Mesodermal cell (in vitro differentiated cells): ENCODE data around the gene NID1.
"Not testable (repeated sequence)": the region's sequence is repeated elsewhere in the genome, so short reads cannot be mapped to it uniquely, and the experiment has no call there.

Experiments
- H3K27ac ChIP-seq: 2 replicates; pipeline ENCODE4 v1.7.0; 2013; ENCODE audit warnings: mild to moderate bottlenecking, low read depth, low read length, moderate library complexity; ENCODE audit not compliant: severe bottlenecking
- H3K36me3 ChIP-seq: 2 replicates; pipeline ENCODE4 v1.7.1; 2013; ENCODE audit warnings: mild to moderate bottlenecking, low read length, moderate library complexity; ENCODE audit not compliant: control insufficient read depth, insufficient read depth
- H3K4me1 ChIP-seq: one replicate; pipeline ENCODE4 v1.7.1; 2013; ENCODE audit warnings: mild to moderate bottlenecking, low read length; ENCODE audit not compliant: insufficient read depth, control insufficient read depth, poor library complexity, severe bottlenecking
- H3K4me3 ChIP-seq: 2 replicates; pipeline ENCODE4 v1.7.0; 2013; ENCODE audit warnings: low read length, control low read depth, mild to moderate bottlenecking; ENCODE audit not compliant: insufficient read depth, poor library complexity, severe bottlenecking; ENCODE audit errors: extremely low read depth
- H3K9me3 ChIP-seq: 2 replicates; pipeline ENCODE4 v1.7.1; 2013; ENCODE audit warnings: mild to moderate bottlenecking, low read length, moderate library complexity; ENCODE audit not compliant: control insufficient read depth
- WGBS, 2 experiments: methylation state at CpG; one replicate each; pipeline ENCODE4 v1.1.5; 2013; ENCODE audit warnings: missing lambda C conversion rate in 2 of 2; ENCODE audit not compliant: insufficient coverage in 2 of 2; 5-methylcytosine and 5-hydroxymethylcytosine counted together

NID1 gene

GRCh38 chr1:235935235-235936225, 129.4 kb downstream of the NID1 start:
- no peak overlapping the region for H3K4me3 ChIP-seq
- no peaks in the 10 kb centered on the region for H3K36me3 ChIP-seq
- no peaks in the 10 kb centered on the region for H3K9me3 ChIP-seq
- H3K4me1 ChIP-seq, result no peaks in the 10 kb centered on the region
- WGBS, 2 experiments, result 89 to 92% methylated on average over 16 to 19 of the region's 23 CpGs
- H3K27ac ChIP-seq, result no peak overlapping the region

- H3K4me3 ChIP-seq, result no peak overlapping the region
- no peak overlapping the region for H3K27ac ChIP-seq
- no peaks in the 10 kb centered on the region for H3K9me3 ChIP-seq
- H3K4me1 ChIP-seq, result no peaks in the 10 kb centered on the region
- 90% methylated on average over 2 of the region's 4 CpGs; no CpG with 5 or more reads in 1 of the 2 experiments for WGBS, 2 experiments
- no peaks in the 10 kb centered on the region for H3K36me3 ChIP-seq
Observed at GRCh38 chr1:235933766-235934116, 131.1 kb downstream of the NID1 start.

GRCh38 chr1:235933017-235933765, 131.7 kb downstream of the NID1 start:
- Histone ChIP-seq H3K27ac (no peak overlapping the region), H3K4me3 (no peak overlapping the region), H3K9me3 (no peaks in the 10 kb centered on the region), H3K4me1 (no peaks in the 10 kb centered on the region), H3K36me3 (no peaks in the 10 kb centered on the region)
- WGBS, 2 experiments, result 88 to 97% methylated on average over 6 to 8 of the region's 8 CpGs

- Histone ChIP-seq H3K9me3 (no peaks in the 10 kb centered on the region), H3K4me1 (no peaks in the 10 kb centered on the region), H3K4me3 (no peak overlapping the region), H3K36me3 (no peaks in the 10 kb centered on the region), H3K27ac (no peak overlapping the region)
- WGBS, 2 experiments, result 76 to 79% methylated on average over 7 of the region's 8 CpGs
Observed at GRCh38 chr1:235932090-235932510, 132.8 kb downstream of the NID1 start.

- no peaks in the 10 kb centered on the region for H3K4me1 ChIP-seq
- no peaks in the 10 kb centered on the region for H3K36me3 ChIP-seq
- WGBS, 2 experiments, result 86 to 87% methylated on average over 6 to 7 of the region's 8 CpGs
- no peak overlapping the region for H3K4me3 ChIP-seq
- no peak overlapping the region for H3K27ac ChIP-seq
- no peaks in the 10 kb centered on the region for H3K9me3 ChIP-seq
Observed at GRCh38 chr1:235931171-235931738, 133.6 kb downstream of the NID1 start.

GRCh38 chr1:235930543-235930942, 134.3 kb downstream of the NID1 start:
- 86% methylated on average over 1 of the region's 8 CpGs; no CpG with 5 or more reads in 1 of the 2 experiments for WGBS, 2 experiments

GRCh38 chr1:235929216-235929615, 135.7 kb downstream of the NID1 start:
- Histone ChIP-seq H3K36me3 (no peaks in the 10 kb centered on the region), H3K27ac (no peak overlapping the region), H3K4me1 (peaks cover 1% of the 10 kb centered on the region), H3K4me3 (no peak overlapping the region), H3K9me3 (no peaks in the 10 kb centered on the region)
- 87 to 100% methylated on average over 1 to 3 of the region's 4 CpGs for WGBS, 2 experiments

More at GRCh38 chr1:235930543-235930942, 134.3 kb downstream of the NID1 start:
- Histone ChIP-seq H3K9me3 (no peaks in the 10 kb centered on the region), H3K4me1 (no peaks in the 10 kb centered on the region), H3K4me3 (no peak overlapping the region), H3K27ac (no peak overlapping the region), H3K36me3 (no peaks in the 10 kb centered on the region)

GRCh38 chr1:235928197-235928596, 136.7 kb downstream of the NID1 start:
- no peak overlapping the region for H3K27ac ChIP-seq
- no peaks in the 10 kb centered on the region for H3K9me3 ChIP-seq
- H3K4me3 ChIP-seq, result no peak overlapping the region
- H3K36me3 ChIP-seq, result no peaks in the 10 kb centered on the region
- 100% methylated on average over 1 to 2 of the region's 2 CpGs for WGBS, 2 experiments
- H3K4me1 ChIP-seq, result peaks cover 12% of the 10 kb centered on the region

GRCh38 chr1:235927551-235927950, 137.3 kb downstream of the NID1 start:
- H3K4me3 ChIP-seq, H3K9me3 ChIP-seq, H3K27ac ChIP-seq, H3K36me3 ChIP-seq: not testable (repeated sequence)
- peaks cover 17% of the 10 kb centered on the region for H3K4me1 ChIP-seq
